Adrenal gland (tissue), 12 donors: Measurements from ENCODE around the gene RAB1B. TPM values are rescaled to one million over a fixed set of nuclear protein-coding genes. Genes with fewer than 3 reads are reported as not detected.

Source experiments
- DNase-seq, 7 donors: peaks; one replicate each; pipeline ENCODE4 v3.0.0-alpha.2; 2019 to 2020
- H3K27ac ChIP-seq, 5 donors: fragments of 200-600 bp; sonication (generic) in 4 of 5; 1 replicate in 3 of 5; 2 replicates in 2 of 5; pipeline versions ENCODE4 v1.5.1 to v1.8.0; 2016 to 2020; ENCODE audit warnings: mild to moderate bottlenecking in 1 of 5
- H3K27me3 ChIP-seq: fragments of 200-600 bp; 2 replicates; pipeline ENCODE4 v1.8.0; 2021
- H3K36me3 ChIP-seq, 2 donors: fragments of 200-600 bp; replicated peaks in 1 of 2; 1 replicate in 1 of 2; 2 replicates in 1 of 2; pipeline versions ENCODE4 v1.5.1 to v1.8.0; 2018 to 2022
- H3K4me1 ChIP-seq, 2 donors: fragments of 200-600 bp; replicated peaks in 1 of 2; 1 replicate in 1 of 2; 2 replicates in 1 of 2; pipeline versions ENCODE4 v1.5.1 to v1.8.0; 2018 to 2021
- H3K4me3 ChIP-seq, 4 donors: fragments of 200-600 bp; sonication (generic) in 3 of 4; one replicate each; pipeline ENCODE4 v1.5.1; 2016 to 2018
- H3K9me3 ChIP-seq, 3 donors: fragments of 200-600 bp; sonication (generic) in 1 of 3; replicated peaks in 1 of 3; 1 replicate in 2 of 3; 2 replicates in 1 of 3; pipeline versions ENCODE4 v1.5.1 to v1.8.0; 2016 to 2021
- POLR2A ChIP-seq, 2 donors: fragments of 450-650 bp; IDR thresholded peaks; one replicate each; pipeline ENCODE4 v1.6.1; 2017; ENCODE audit warnings: antibody characterized with exemption in 2 of 2, mild to moderate bottlenecking in 2 of 2, moderate library complexity in 1 of 2
- WGBS, 4 donors: extraction: QIAGEN DNeasy Blood & Tissue Kit in 2 of 4; methylation state at CpG; one replicate each; pipeline versions ENCODE4 v1.1.5 to v1.1.7; 2013 to 2017; 5-methylcytosine and 5-hydroxymethylcytosine counted together
- intact Hi-C, 2 donors: fragments of 100-400 bp; cut with DNase I; formaldehyde crosslinking; loops; one replicate each; pipeline versions ENCODE4 v1.14.1 to v1.15.0; 2022 to 2023
- polyA plus RNA-seq, 3 donors: library from polyadenylated mRNA; stranded (reverse); fragments of 200-250 nt in 2 of 3; fragments of 350-450 nt in 1 of 3; fragmentation: Illumina TruSeq in 1 of 3; extraction: RNeasy Lipid Tissue Mini Kit (QIAGEN cat#74804) in 1 of 3; gene quantifications; one replicate each; pipeline ENCODE4 v1.2.3, GENCODE V29; 2013 to 2014
- total RNA-seq, 9 donors: library from RNA; depleted of rRNA in 4 of 9; stranded (reverse); fragments of >200 nt in 4 of 9; fragments of 120-200 nt in 1 of 9; fragmentation: NEBNext Ultra II Directional in 1 of 9; extraction: Animal tissue kit (Norgen Biotek cat#: 25700) in 1 of 9; gene quantifications; one replicate each; pipeline versions ENCODE4 v1.1.0 to v1.2.4, GENCODE V29; 2013 to 2023
- TF ChIP-seq, protein P1 (sequence below), 6 experiments: fragments of 450-650 bp in 4 of 6; fragments of 200-600 bp in 2 of 6; sonication (generic) in 1 of 6; IDR thresholded peaks; 1 replicate in 5 of 6; 2 replicates in 1 of 6; pipeline versions ENCODE4 v1.5.1 to v1.8.0; 2016 to 2021; ENCODE audit warnings: antibody characterized with exemption in 6 of 6, mild to moderate bottlenecking in 2 of 6, moderate library complexity in 1 of 6
- donor health status: healthy with polysubstance abuse.
- donor health status: Bipolar disorder and iron deficiency.
- donor health status: DM: yes; HTN: yes; CAD: no.
- donor health status: DM: no; HTN: no; CAD: no.
- donor health status: DM: no; HTN: no; CAD: no.
- donor health status: DM: yes; HTN: yes; CAD: no.

The RAB1B gene
- total and polyA plus RNA-seq, 12 donors, result 109 to 190 (median 162) TPM

DNA sequence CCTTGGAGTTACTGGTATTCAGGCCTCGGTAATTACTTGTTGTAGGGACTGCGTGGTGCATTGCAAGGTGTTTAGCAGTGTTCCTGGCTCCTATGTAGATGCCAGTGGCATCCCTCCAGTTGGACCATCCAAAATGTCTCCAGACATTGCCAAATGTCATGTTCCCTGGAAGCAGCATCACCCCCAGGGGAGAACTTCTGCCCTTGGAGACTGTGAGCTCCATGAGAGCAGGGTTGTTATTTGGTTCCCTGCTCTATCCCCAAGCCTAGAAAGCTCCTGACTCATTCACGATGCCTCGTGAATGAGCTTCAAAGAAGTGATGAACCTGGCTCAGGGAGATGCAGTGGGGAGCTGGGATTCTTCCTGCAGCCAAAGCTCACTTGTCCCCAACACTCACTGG is 53.2 kb downstream of the RAB1B start:
- no peak for DNase-seq
- Histone ChIP-seq H3K27me3 (no peaks in the 10 kb centered on the region), H3K4me3 (no peak overlapping the region), H3K36me3 (no peaks in the 10 kb centered on the region), H3K9me3 (no peaks in the 10 kb centered on the region), H3K4me1 (peaks cover 0 to 11% of the 10 kb centered on the region in 2 donors), H3K27ac (no peak overlapping the region)
- intact Hi-C loops, result no loop called here
- TF ChIP-seq POLR2A (IDR thresholded peaks at IDR 0.05), result no peak
- TF ChIP-seq, protein P1, sequence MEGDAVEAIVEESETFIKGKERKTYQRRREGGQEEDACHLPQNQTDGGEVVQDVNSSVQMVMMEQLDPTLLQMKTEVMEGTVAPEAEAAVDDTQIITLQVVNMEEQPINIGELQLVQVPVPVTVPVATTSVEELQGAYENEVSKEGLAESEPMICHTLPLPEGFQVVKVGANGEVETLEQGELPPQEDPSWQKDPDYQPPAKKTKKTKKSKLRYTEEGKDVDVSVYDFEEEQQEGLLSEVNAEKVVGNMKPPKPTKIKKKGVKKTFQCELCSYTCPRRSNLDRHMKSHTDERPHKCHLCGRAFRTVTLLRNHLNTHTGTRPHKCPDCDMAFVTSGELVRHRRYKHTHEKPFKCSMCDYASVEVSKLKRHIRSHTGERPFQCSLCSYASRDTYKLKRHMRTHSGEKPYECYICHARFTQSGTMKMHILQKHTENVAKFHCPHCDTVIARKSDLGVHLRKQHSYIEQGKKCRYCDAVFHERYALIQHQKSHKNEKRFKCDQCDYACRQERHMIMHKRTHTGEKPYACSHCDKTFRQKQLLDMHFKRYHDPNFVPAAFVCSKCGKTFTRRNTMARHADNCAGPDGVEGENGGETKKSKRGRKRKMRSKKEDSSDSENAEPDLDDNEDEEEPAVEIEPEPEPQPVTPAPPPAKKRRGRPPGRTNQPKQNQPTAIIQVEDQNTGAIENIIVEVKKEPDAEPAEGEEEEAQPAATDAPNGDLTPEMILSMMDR (IDR thresholded peaks at IDR 0.05), result no peak
- 80 to 87% (median 83%) methylated on average over 4 of the region's 4 CpGs for WGBS, 4 donors

DNA sequence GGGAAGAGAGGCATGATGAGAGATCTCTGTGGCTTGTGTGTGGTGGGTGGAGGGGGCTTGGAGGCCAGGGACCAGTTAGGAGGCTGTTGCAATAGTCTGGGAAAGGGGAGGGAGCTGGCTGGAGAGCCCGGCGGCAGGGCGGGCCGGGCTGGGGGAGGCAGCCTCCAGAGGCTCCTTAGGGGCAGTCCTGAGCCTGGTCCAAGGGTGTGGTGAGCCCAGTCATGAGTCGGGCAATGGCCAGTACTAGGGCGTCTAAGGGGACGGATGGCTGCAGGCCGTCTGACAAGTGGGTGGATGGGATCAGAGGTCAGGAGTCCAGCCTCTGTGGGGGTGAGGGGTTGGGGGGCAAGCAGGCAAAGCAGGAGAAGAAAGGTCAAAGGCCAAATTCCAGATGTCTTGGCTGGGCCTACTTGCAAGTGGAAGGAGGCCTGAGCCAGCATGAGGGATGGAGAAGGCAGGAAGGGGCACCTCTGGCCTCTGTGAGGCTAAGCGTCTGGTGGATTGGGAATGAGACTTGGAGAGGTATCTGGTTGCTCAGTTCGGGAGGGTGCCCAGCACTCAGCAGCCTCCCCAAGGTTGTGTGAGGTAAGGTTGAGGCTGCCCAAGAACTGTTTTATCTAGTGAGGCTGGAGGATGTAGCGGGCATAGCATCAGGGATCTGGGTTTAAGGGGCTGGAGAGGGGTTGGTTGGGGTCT is 54.4 kb downstream of the RAB1B start:
- intact Hi-C loops, result no loop called here
- peaks cover 0 to 14% of the 10 kb centered on the region in 2 donors for H3K4me1 ChIP-seq
- no peaks in the 10 kb centered on the region for H3K27me3 ChIP-seq
- 67 to 85% (median 77%) methylated on average over 7 to 11 of the region's 11 CpGs for WGBS, 4 donors
- no peaks in the 10 kb centered on the region for H3K9me3 ChIP-seq
- no peak for TF ChIP-seq POLR2A (IDR thresholded peaks at IDR 0.05)
- TF ChIP-seq, protein P1 (IDR thresholded peaks at IDR 0.05), result no peak
- no peaks in the 10 kb centered on the region for H3K36me3 ChIP-seq
- H3K27ac ChIP-seq, result peak overlapping the region in 1 of 5 donors; percentile 20
- H3K4me3 ChIP-seq, result no peak overlapping the region
- peak in 2 of 7 donors; percentile 55 to 58 for DNase-seq

DNA sequence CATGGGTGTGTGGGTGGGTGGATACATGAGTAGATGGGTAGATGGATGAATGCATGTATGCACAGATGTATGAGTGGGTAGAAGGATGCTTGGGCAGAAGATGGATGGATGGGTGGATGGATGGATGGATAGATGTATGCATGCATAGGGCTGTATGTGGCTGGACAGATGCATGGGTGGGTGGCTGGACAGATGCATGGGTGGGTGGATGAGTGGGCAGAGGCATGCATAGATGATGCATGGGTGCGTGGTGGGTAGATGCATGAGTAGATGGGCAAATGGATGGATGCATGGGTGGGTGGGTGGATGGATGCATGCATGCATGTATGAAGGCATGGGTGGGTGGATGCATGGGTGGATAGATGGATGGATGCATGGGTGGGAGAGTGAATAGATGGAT is 55.2 kb downstream of the RAB1B start:
- H3K4me3 ChIP-seq, result no peak overlapping the region
- 96 to 100% (median 99%) methylated on average over 1 of the region's 1 CpG for WGBS, 4 donors
- no peaks in the 10 kb centered on the region for H3K9me3 ChIP-seq
- intact Hi-C loops, result no loop called here
- no peak for DNase-seq
- H3K36me3 ChIP-seq, result no peaks in the 10 kb centered on the region
- H3K27ac ChIP-seq, result no peak overlapping the region
- H3K27me3 ChIP-seq, result no peaks in the 10 kb centered on the region
- TF ChIP-seq, protein P1 (IDR thresholded peaks at IDR 0.05), result no peak
- TF ChIP-seq POLR2A (IDR thresholded peaks at IDR 0.05), result no peak
- H3K4me1 ChIP-seq, result peaks cover 0 to 15% of the 10 kb centered on the region in 2 donors

DNA sequence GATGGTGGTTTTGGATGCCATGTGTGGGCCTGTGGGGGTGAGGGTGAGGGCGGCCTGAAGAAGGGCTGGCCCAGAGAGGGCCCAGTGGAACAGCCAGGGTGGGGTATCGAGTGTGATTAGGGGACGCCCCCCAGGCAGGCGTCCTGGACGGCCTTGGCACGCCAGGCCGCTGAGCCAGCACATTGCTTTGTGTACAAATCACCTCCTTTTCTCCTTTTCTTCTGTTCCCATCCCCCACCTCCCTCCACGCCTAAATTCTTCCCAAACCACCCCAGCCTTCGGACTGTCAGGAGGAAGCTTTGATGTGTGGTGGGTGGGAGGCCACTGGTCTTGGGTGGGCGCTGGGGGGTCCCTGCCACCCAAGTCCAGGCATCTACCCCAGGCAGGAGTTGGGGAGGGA is 56.2 kb downstream of the RAB1B start:
- peaks cover 0 to 17% of the 10 kb centered on the region in 2 donors for H3K4me1 ChIP-seq
- no peaks in the 10 kb centered on the region for H3K36me3 ChIP-seq
- WGBS, 4 donors, result 56 to 65% (median 61%) methylated on average over 10 of the region's 10 CpGs
- H3K9me3 ChIP-seq, result no peaks in the 10 kb centered on the region
- no peak for DNase-seq
- intact Hi-C loops, result no loop called here
- TF ChIP-seq POLR2A (IDR thresholded peaks at IDR 0.05), result no peak
- TF ChIP-seq, protein P1 (IDR thresholded peaks at IDR 0.05), result no peak
- peak overlapping the region in 1 of 5 donors; percentile 31 for H3K27ac ChIP-seq
- no peak overlapping the region for H3K4me3 ChIP-seq
- H3K27me3 ChIP-seq, result no peaks in the 10 kb centered on the region
